HG03457 (cell line): Measurements from ENCODE around the gene MOB3B.

Source experiments
- ATAC-seq: cut with Tn5 transposase; IDR thresholded peaks from one replicate; pipeline ENCODE4 v1.9.1; 2021; ENCODE audit warnings: moderate number of reproducible peaks; ENCODE audit not compliant: unreplicated experiment

The MOB3B gene

GRCh38 chr9:27542508-27542907 lies 12.9 kb upstream of the MOB3B start:
- ATAC-seq, result no peak

GRCh38 chr9:27541740-27542139 lies 12.1 kb upstream of the MOB3B start:
- ATAC-seq, result no peak

GRCh38 chr9:27540502-27540901 lies 10.9 kb upstream of the MOB3B start:
- no peak for ATAC-seq

- peak; percentile 43 for ATAC-seq
Observed at GRCh38 chr9:27539479-27540441, 10.1 kb upstream of the MOB3B start.

GRCh38 chr9:27538647-27539046 lies 9.0 kb upstream of the MOB3B start:
- peak; percentile 54 for ATAC-seq

GRCh38 chr9:27537756-27538155 lies 8.1 kb upstream of the MOB3B start:
- no peak for ATAC-seq

- ATAC-seq, result no peak
Observed at GRCh38 chr9:27537027-27537435, 7.4 kb upstream of the MOB3B start.

- ATAC-seq, result no peak
Observed at GRCh38 chr9:27536168-27536567, 6.6 kb upstream of the MOB3B start.

GRCh38 chr9:27535701-27536118 lies 6.1 kb upstream of the MOB3B start:
- no peak for ATAC-seq

- no peak for ATAC-seq
Observed at GRCh38 chr9:27534658-27535209, 5.1 kb upstream of the MOB3B start.

- no peak for ATAC-seq
Observed at GRCh38 chr9:27534131-27534530, 4.5 kb upstream of the MOB3B start.

- ATAC-seq, result no peak
Observed at GRCh38 chr9:27533311-27533710, 3.7 kb upstream of the MOB3B start.

- ATAC-seq, result no peak
Observed at GRCh38 chr9:27532046-27532445, 2.4 kb upstream of the MOB3B start.

GRCh38 chr9:27530915-27531755 lies 1.5 kb upstream of the MOB3B start:
- ATAC-seq, result no peak

GRCh38 chr9:27528886-27529315 lies 713 bp downstream of the MOB3B start:
- peak; percentile 52 for ATAC-seq

GRCh38 chr9:27528076-27528885 lies 1.3 kb downstream of the MOB3B start:
- ATAC-seq, result peak; percentile 42

GRCh38 chr9:27527702-27528075 lies 1.9 kb downstream of the MOB3B start:
- no peak for ATAC-seq

GRCh38 chr9:27524236-27524635 lies 5.4 kb downstream of the MOB3B start, which contains the start of gene IFNK:
Gene IFNK (plus strand): TSS chr9:27524290. CDS start chr9:27524337, 47 bp downstream.
- ATAC-seq, result no peak

GRCh38 chr9:27523141-27523540 lies 6.5 kb downstream of the MOB3B start:
- no peak for ATAC-seq

GRCh38 chr9:27520986-27521385 lies 8.6 kb downstream of the MOB3B start:
- ATAC-seq, result no peak
